Posterior cingulate gyrus (tissue), 11 donors: Measurements from ENCODE around the gene TMEM184C.

Experiments used
- DNase-seq, 10 donors: peaks; one replicate each; pipeline versions ENCODE4 v3.0.0 to v3.0.0-alpha.2; 2020 to 2021; ENCODE audit warnings: mixed read lengths in 3 of 10
- intact Hi-C: fragments of 100-400 bp; cut with DNase I; formaldehyde crosslinking; loops from one replicate; pipeline ENCODE4 v1.15.1; 2023

Gene TMEM184C

DNA sequence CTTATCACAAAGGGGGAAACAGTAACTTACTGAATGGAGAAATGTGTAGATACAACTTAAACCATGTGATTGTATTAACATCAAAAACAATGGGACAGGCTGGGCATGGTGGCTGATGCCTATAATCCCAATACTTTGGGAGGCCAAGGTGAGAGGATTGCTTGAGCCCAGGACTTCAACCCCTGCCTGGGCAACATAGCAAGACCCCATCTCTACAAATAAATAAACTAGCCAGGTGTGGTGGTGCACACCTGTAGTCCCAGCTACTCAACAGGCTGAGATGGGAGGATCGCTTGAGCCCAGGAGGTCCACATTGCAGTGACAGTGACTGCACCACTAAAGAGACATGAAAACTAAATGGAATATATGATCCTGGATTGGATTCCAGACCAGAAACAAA, 26.4 kb downstream of the TMEM184C start:
- intact Hi-C loops = no loop called here
- no peak for DNase-seq

DNA sequence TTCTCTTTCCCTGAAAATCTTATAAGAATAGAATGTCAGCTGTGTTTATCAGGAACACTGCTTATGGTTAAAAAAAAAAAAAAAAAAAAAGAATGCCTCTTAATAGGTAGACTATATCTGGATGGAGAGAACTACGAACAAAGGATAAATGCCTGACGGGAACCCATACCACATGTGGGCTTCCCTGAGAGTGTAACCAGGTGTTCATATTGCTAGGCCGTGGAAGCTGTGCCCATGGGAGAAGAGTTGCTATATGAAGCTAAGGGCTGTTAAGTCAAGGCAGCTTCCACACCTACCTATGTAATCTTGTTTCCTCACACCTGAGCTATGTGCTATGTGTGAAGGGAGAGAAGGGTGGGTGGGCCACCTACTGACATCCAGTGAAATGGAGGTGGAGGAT, 27.3 kb downstream of the TMEM184C start:
- intact Hi-C loops = no loop called here
- no peak for DNase-seq

DNA sequence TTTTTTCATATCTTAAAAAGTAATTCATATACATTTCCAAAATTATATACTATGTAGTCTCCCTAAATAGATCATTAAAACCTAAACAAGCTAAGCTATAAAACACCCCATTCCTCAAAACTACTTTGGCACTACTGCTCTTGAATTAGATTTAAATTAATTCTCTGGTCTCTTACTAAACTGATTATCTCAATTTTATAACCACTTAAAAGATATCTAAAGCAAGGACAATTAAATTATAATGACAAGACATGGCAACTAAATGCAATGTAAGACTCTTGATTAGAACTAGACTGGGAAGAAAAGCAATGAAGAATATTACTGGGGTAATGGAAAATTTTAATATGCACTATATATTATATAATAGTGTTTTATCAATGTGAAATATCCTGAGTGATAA, 27.9 kb downstream of the TMEM184C start:
- intact Hi-C loops = no loop called here
- no peak for DNase-seq

DNA sequence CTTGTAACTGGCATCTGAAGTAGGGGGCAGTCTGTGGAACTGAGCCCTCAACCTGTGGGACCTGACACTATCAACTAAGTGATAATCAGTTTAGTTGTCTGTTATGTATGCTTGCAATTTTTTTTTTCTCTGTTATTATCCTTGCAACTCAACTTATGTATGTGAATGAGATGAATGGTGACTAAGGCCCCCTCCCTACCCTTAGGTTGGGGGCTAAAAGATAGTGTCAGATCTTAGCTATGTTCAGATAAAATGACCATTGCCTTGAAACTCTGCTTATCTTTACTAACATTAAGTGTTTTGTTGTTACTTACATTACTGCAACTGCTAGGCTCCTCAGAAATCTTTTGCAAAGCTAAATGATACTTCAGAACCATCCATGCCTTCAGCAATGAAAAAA, 31.5 kb downstream of the TMEM184C start:
- no peak for DNase-seq
- intact Hi-C loops = no loop called here

DNA sequence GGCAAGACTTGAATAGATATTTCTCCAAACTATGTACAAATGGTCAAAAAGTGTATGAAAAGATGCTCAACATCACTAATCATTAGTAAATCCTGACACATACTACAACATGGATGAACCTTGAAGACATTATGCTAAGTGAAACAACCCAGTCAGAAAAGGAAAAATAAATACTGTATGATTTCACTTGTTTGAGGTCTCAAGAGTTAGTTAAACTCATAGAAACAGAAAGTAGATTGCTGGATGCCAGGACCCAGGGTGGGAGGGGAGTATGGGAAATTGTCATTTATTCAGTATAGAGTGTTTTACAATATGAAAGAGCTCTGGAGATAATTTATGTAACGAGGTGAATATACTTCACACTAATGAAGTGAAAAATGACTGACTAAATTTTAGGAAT, 34.4 kb downstream of the TMEM184C start:
- DNase-seq = no peak
- intact Hi-C loops = no loop called here

DNA sequence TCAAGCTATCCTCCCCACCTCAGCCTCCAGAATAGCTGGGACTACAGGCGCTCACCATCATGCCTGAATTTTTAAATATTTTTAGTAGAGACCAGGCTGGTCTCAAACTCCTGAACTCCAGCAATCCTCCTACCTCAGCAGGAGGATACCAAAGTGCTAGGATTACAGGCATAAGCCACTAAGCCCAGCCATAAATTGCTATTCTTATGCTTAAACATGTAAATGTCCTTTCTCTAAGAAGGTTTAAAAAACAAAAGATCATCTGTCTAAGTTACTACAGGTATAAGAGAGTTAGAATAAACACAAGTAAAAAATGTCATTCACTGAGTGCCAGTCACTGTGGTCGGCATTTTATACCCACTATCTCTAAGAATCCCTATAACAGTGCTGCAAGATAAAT, 38.4 kb downstream of the TMEM184C start:
- intact Hi-C loops = no loop called here
- DNase-seq = no peak

DNA sequence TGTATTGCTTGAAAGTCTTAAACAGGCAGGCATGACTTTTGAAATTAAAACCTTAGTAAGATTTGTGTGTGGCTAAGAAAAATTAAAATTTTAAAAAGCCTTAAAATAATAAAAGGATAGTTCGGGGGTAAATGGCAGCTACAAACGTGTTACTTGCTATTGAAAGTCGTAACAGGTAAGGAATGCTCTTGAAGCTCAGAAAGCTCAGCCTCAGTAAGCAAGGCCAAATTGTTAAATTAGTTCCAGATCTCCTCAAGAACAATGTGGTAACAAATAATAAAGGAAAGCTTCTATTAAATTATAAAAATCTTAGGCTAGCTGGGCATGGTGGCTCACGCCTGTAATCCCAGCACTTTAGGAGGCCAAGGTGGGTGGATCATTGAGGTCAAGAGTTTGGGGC, 41.3 kb downstream of the TMEM184C start:
- intact Hi-C loops = no loop called here
- DNase-seq = no peak

DNA sequence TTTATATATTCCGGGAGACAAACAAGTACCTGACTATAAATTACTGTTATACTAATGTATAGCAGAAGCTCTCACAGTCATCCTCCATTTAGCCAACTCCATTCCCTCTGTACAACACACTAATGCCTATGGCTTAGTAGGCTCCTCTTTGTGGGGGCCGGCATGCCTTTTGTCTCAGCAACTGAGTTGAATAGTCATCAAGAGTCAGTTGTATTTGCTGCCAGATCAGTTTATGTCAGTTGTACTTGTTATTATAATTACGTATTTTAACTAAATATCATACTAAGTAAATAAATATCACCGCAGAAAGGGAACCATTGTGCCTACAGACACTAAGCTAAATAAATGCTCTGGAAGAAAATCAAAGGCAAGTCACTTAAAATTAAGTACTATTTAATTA, 56.9 kb downstream of the TMEM184C start:
- intact Hi-C loops = no loop called here

DNA sequence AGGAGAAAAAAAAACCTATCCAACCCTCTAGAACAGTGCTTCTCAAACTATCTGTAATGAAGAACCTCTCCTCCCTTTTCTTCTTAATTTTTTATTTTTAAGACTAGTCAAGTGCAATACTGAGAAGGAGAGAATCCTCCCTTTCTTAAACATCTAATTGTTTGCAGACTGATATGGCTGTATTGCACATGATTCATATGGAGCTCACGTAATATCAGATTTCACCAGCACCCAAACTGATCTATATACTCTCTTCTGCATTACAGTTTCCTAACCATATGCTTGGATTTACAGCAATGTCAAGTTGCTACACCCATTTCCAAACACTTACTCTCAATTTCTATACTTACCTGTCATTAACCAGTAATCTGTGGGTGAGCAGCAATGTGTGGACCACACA, 57.3 kb downstream of the TMEM184C start:
- no peak for DNase-seq
- intact Hi-C loops = no loop called here

More for the DNA sequence above, 56.9 kb downstream of the TMEM184C start:
- DNase-seq = no peak

DNA sequence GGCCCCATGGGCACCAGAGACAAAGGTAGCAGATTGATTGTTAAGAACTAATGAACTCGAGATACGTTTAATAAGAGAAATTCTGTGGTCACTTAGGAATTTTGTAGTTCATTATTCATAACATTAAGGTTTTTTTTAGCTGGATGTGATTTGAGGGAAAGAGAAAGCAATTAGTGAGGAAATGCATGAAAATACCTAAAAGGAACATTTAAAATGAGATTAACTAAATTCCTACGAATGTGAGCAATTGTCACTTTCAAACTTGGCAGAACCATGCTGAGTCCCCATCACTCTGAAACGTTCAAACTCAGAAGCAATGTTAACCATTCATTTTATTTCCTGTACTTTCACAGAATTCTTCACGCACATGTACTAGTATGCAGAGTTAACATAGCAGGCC, 60.9 kb downstream of the TMEM184C start:
- no peak for DNase-seq
- intact Hi-C loops = no loop called here

DNA sequence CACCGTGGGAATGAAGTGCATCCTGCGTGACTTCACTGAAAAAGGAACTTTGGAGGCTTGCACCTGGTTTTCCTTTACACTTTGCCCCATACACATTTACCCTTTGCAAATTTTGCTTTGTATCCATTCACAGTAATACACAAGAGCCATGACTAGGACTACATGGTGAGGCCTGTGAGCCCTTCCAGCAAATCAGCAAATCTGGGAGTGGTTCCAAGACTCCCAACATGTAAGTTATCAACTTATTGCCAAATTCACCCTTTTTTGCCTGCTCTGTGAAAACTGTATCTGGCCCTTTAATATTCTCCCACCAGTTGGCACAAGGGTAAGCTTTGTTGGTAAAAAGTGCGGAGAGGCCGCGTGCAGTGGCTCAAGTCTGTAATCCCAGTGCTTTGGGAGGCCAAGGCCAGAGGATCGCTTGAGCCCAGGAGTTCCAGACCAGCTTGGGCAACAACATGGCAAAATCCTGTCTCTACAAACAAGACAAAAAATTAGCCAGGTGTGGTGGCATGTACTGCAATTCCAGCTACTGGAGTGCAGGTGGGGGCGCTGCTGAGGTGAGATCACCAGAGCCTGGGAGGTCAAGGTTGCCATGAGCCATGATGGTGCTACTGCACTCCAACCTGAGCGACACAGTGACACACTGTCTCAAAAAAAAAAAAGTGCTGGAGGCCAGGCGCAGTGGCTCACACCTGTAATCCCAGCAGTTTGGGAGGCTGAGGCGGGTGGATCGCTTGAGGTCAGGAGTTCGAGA, 61.8 kb downstream of the TMEM184C start:
- intact Hi-C loops = no loop called here
- no peak for DNase-seq

DNA sequence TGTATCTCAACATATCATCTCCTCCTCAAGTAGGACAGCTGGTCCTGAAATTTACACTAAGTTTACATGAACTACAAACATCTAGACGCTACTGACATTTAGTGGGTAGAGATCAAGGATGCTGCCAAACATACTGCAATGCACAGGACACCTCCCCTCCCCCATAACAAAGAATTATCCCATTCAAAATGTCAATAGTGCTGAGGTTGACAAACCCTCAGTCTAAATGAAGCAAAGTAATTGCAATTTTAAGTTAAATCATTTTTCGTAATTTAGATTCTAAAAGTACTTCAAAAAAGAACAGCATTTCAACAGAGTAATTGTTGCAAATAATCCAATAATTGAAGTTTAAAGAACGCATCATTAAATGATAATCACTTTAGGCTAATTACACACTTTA, 65.6 kb downstream of the TMEM184C start:
- DNase-seq = no peak
- intact Hi-C loops = loop anchor here (5.0 kb wide), 1 partner anchor 65 kb away; the partner anchor contains the start of gene TMEM184C

DNA sequence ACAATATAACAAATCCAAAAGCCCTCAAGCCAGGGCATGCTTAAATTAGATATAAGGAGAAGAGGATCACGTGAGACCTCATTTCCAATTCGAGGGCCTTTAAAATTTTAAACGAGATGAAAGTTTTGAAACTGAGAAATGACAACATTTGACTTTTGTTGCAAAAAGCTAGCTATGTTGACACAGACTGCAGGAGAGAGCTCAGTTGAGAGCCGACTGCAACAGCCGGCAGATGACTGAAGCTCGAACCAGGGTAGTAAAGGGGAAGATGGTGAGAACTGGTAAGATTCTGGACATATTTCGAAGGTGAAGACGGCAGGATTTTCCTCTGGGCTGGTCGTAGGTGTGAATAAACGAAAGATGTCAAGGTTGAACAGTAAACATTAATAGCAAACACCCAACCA, 66.0 kb downstream of the TMEM184C start:
- DNase-seq = peak in 1 of 10 donors; percentile 81
- intact Hi-C loops = loop anchor here (5.0 kb wide), 1 partner anchor 66 kb away; the partner anchor contains the start of gene TMEM184C

DNA sequence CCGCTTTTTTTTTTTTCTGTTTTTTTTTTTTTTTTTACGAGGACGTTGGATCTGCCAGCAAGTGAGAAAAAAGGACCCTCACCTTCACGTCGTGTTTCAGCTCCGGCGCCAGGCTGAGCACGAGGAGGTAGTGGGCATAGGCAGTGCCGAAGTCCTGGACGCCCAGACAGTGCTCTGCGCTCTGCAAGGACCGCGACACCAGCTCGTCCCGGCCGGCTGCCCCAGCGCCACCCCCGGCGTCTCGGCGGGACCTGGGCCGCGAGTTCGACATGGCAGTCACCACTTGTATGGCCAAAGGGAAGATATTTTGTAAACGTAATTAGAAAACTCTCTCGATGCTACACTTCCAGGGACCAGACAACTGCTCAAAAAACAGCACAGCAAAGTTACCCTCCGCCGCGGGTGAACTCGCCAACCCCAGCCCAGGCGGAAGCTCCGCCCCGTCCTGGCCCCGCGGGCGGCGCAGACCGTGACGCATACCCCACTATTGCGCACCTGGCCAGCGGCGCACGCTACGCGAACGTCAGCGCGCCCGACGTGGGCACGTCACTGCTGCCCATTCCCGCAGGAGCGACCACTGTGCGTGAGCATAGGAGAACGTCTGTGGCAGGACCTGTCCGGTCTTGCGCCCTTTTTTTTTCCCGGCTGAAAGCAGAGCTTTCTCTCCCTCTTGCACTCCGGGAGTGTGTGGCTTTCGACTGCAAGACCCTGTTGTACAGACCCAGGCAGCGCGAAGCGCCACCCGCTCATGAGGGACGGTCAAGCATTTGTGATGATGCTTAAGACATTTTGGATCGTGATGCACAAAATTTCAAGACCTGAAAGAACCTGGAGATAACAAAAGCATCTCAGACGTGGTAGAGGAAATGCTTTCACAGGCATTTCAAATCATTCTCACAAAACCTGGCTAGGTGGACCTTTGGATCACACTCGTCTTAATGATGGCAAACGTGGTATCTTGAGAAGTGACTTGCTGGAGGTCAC, 66.8 kb downstream of the TMEM184C start, which contains the start of gene PRMT9:
Gene PRMT9, minus strand, starts transcription at position 447 of the 984 bp plus-strand sequence. Its CDS starts 176 bp downstream, at position 271.
- DNase-seq = peak; percentile 80 to 99 (median 91)
- intact Hi-C loops = loop anchor here (5.0 kb wide), 1 partner anchor 67 kb away; the partner anchor contains the start of gene TMEM184C

DNA sequence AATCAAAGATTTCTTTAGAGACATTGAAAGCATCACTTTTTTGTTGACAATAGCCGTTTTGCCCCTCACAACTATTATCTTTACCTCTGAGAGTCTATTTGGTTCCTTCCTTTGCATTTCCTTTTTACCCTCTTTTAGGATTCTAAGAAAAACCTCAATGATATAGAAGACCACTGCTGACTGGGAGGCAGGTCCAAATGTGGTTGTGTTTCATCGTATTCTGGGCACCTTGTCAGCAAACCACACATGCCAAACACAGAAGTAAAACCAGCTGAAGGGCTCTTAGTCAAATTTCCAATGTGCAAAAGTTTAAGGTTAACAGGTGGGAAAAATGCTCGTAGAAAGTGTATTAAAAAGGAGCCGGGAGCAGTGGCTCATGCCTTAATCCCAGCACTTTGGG, 71.9 kb downstream of the TMEM184C start:
- no peak for DNase-seq
- intact Hi-C loops = no loop called here

DNA sequence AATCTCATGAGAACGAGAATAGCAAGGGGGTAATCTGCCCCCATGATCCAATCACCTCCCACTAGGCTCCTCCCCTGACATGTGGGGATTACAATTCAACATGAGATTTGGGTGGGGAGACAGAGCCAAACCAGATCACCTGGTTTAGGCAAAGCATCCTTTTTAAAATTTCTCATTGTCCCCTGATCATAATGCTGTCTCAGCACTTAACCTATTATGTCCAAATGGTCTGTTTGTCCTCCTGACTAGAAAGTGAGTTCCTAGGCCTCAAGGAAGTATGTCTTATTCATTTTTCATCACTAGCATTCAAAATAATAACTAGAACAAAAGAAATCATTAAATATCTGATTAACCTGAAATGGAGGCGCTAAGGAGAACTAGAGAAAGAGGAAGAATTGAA, 74.6 kb downstream of the TMEM184C start:
- intact Hi-C loops = no loop called here
- no peak for DNase-seq

DNA sequence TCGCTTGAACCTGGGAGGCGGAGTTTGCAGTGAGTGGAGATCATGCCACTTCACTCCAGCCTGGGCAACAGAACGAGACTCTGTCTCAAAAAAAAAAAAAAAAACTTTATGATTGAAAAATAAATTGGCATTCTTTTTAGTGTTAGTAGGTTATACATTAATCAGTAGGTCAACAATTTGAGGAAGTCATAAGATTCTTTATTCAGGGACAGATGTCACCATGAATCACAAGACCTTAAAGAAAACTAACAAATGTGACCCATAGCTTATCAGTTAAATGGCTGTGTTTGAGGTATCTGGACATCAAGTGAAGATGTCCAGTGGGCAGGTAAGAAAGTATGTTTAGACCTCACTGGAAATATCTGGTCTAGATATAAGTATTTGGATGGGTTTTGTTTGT, 76.0 kb downstream of the TMEM184C start:
- DNase-seq = no peak
- intact Hi-C loops = no loop called here

DNA sequence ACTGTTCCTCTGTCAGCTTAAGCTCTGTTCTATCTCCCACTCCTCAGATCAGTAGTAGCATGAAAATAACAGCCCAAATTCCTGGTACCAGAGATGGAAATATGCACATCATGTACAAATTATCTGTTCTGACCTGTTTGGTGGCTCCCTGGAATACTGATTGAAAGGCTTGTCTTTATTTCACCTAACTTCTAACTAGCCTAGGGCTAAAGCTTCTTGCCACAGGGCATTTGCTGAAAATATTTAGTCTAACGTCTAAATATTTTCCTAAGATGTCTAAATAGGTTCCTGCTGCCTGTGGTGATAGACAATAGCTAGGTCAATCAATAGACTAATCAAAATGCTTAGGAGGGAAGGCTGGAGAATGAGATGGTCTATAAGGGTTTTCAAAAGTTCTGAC, 79.7 kb downstream of the TMEM184C start:
- intact Hi-C loops = no loop called here
- DNase-seq = no peak

DNA sequence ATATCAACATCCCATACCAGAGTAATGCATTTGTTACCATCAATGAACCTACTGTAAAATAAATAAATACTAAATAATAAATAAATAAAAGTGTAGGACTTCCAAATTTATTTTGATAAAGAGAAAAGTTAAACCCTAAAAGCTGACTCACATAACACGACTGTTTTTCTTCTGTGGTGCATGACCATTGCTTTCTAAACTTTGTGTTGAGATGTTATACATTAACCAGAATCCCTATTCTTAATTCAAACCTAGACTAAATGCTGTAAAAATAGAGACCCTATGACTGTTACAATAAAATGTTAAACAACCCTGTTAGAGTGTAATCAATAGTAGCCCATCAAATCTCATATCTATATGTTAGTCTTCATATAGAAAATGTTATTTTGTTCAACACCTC, 87.6 kb downstream of the TMEM184C start:
- intact Hi-C loops = no loop called here
- no peak for DNase-seq

DNA sequence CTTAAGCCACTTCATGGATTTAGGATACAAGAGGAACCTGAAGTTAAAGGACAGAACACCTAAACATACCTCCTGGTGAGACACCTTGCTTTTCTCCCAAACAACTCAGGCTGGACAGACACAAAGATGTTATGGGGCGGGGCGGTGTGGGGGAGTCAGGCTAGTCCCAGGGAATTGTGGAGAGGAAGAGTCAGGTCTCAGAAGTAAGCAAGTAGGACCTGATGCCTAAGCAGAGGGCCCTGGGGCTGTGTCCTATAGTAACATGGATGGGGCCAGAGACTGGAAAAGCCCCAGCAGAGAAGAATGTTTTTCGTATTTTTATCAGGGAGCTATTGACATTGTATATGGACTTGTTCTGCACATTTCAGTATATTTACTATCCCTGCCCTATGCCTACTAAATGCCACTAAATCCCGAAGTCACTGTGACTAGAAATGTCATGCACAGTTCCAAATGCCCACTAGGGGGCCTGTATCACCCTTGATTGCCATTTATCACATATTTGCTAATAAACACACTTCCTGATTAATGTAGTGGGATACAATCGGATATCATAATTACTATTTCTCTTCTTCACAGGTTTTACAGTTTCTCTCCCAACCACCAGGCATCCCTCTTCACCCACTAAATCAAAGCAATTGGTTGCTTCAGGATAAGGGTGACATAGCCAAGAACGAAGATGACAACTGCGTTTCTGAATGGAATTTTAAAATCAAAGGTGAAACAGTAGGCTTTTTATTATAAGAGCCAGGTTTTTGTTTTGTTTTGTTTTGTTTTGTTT, 90.9 kb downstream of the TMEM184C start:
- peak in 4 of 10 donors; percentile 28 to 47 (median 29) for DNase-seq
- intact Hi-C loops = loop anchor here (1.0 kb wide), 1 partner anchor 158 kb away; no protein-coding TSS in a partner anchor
